CD4-positive, alpha-beta memory T cell (primary cell): ENCODE measurements around the gene QPRT. TPM values are rescaled to one million over a fixed set of nuclear protein-coding genes. Genes with fewer than 3 reads are reported as not detected.

Source experiments
- CTCF ChIA-PET: fragments of 350-600 bp; sonication (Branson Sonifier 250); formaldehyde crosslinking; loops from one replicate; lab custom pipeline; 2021; ENCODE audit warnings: inconsistent platforms; ENCODE audit not compliant: partially characterized antibody; lab: Charles Lee
- POLR2A ChIA-PET: fragments of 350-600 bp; sonication (Branson Sonifier 250); formaldehyde crosslinking; loops from one replicate; lab custom pipeline; 2021; ENCODE audit not compliant: partially characterized antibody; lab: Charles Lee
- DNase-seq, 5 donors: peaks; one replicate each; pipeline versions ENCODE4 v3.0.0 to v3.0.0-alpha.2; 2020 to 2022; ENCODE audit warnings: mixed read lengths in 1 of 5
- H3K27ac ChIP-seq: one replicate; pipeline ENCODE4 v1.7.0; 2013; ENCODE audit warnings: low read depth, low read length
- H3K27me3 ChIP-seq: 2 replicates; pipeline ENCODE4 v1.7.0; 2013; ENCODE audit warnings: mild to moderate bottlenecking, low read length, moderate library complexity; ENCODE audit not compliant: insufficient read depth
- H3K36me3 ChIP-seq: 2 replicates; pipeline ENCODE4 v1.7.0; 2013; ENCODE audit warnings: mild to moderate bottlenecking, low read length, moderate library complexity; ENCODE audit not compliant: insufficient read depth
- H3K4me1 ChIP-seq: 2 replicates; pipeline ENCODE4 v1.7.0; 2013; ENCODE audit warnings: mild to moderate bottlenecking, low read length, moderate library complexity; ENCODE audit not compliant: insufficient read depth
- H3K4me3 ChIP-seq, 2 donors: one replicate each; pipeline ENCODE4 v1.7.0; 2013; ENCODE audit warnings: low read length in 2 of 2, mild to moderate bottlenecking in 1 of 2
- H3K9me3 ChIP-seq, 2 donors: one replicate each; pipeline ENCODE4 v1.7.0; 2013; ENCODE audit warnings: low read length in 2 of 2, control low read depth in 1 of 2; ENCODE audit not compliant: control insufficient read depth in 1 of 2
- H3K27ac Mint-ChIP-seq, 7 donors: one replicate each; pipeline ENCODE4 v1.8.0; 2020 to 2021; ENCODE audit warnings: mixed read lengths in 7 of 7, mild to moderate bottlenecking in 6 of 7, inconsistent platforms in 3 of 7, moderate library complexity in 3 of 7
- H3K27me3 Mint-ChIP-seq, 2 donors: one replicate each; pipeline ENCODE4 v1.8.0; 2020 to 2021; ENCODE audit warnings: mixed read lengths in 2 of 2
- H3K36me3 Mint-ChIP-seq, 2 donors: one replicate each; pipeline ENCODE4 v1.8.0; 2020 to 2021; ENCODE audit warnings: mixed read lengths in 2 of 2, inconsistent platforms in 1 of 2, mild to moderate bottlenecking in 1 of 2
- H3K4me1 Mint-ChIP-seq, 4 donors: one replicate each; pipeline ENCODE4 v1.8.0; 2020 to 2021; ENCODE audit warnings: mixed read lengths in 4 of 4, mild to moderate bottlenecking in 1 of 4
- H3K4me3 Mint-ChIP-seq, 8 donors: one replicate each; pipeline ENCODE4 v1.8.0; 2020 to 2021; ENCODE audit warnings: mixed read lengths in 8 of 8, mild to moderate bottlenecking in 7 of 8, moderate library complexity in 6 of 8, inconsistent platforms in 3 of 8
- H3K9me3 Mint-ChIP-seq, 8 donors: one replicate each; pipeline ENCODE4 v1.8.0; 2020 to 2021; ENCODE audit warnings: mixed read lengths in 8 of 8, mild to moderate bottlenecking in 5 of 8, inconsistent platforms in 3 of 8, moderate library complexity in 1 of 8
- intact Hi-C: fragments of 100-400 bp; cut with micrococcal nuclease; formaldehyde crosslinking; loops from one replicate; pipeline ENCODE4 v1.15.1; 2023
- polyA plus RNA-seq, 2 donors: library from polyadenylated mRNA; unstranded; fragments of 300-500 nt; fragmentation: Illumina TruSeq; gene quantifications; one replicate each; pipeline ENCODE4 v1.2.3, GENCODE V29; 2021
- total RNA-seq, 2 experiments: library from RNA; stranded (reverse); gene quantifications; one replicate each; pipeline ENCODE4 v1.2.3, GENCODE V29; 2021

Gene QPRT
- total and polyA plus RNA-seq, 4 experiments from 2014 or later, result 0.53 to 1.1 (median 0.84) TPM

GRCh38 chr16:29643596-29643995 is 35.4 kb upstream of the QPRT start:
- Histone ChIP-seq H3K4me1 (peaks cover 22% of the 10 kb centered on the region), H3K4me3 (no peak overlapping the region), H3K27me3 (no peaks in the 10 kb centered on the region), H3K36me3 (no peaks in the 10 kb centered on the region), H3K9me3 (no peaks in the 10 kb centered on the region), H3K27ac (no peak overlapping the region)
- Mint-ChIP-seq H3K27me3 (no peaks in the 10 kb centered on the region), H3K36me3 (no peaks in the 10 kb centered on the region), H3K27ac (no peak overlapping the region), H3K4me3 (no peak overlapping the region), H3K4me1 (peaks cover 15 to 32% (median 22%) of the 10 kb centered on the region in 4 donors), H3K9me3 (no peaks in the 10 kb centered on the region)
- POLR2A ChIA-PET, result no interaction called here
- DNase-seq, result no peak
- CTCF ChIA-PET, result interaction anchor here (0.7 to 2.8 kb wide), 2 partner anchors 11 to 18 kb away, joined by 3 to 12 read pairs; no protein-coding TSS in a partner anchor
- intact Hi-C loops, result loop anchor here (5.0 kb wide), 1 partner anchor 49 kb away; no protein-coding TSS in a partner anchor

- Histone ChIP-seq H3K27me3 (no peaks in the 10 kb centered on the region), H3K36me3 (no peaks in the 10 kb centered on the region), H3K4me3 (no peak overlapping the region), H3K27ac (no peak overlapping the region), H3K4me1 (peaks cover 22% of the 10 kb centered on the region), H3K9me3 (no peaks in the 10 kb centered on the region)
- H3K4me1 Mint-ChIP-seq, result peaks cover 15 to 32% (median 22%) of the 10 kb centered on the region in 4 donors
- no peaks in the 10 kb centered on the region for H3K36me3 Mint-ChIP-seq
- no peaks in the 10 kb centered on the region for H3K9me3 Mint-ChIP-seq
- DNase-seq, result no peak
- H3K27me3 Mint-ChIP-seq, result no peaks in the 10 kb centered on the region
- peak overlapping the region in 2 of 7 donors; percentile 18 to 73 for H3K27ac Mint-ChIP-seq
- no peak overlapping the region for H3K4me3 Mint-ChIP-seq
- ChIA-PET POLR2A (no interaction called here), CTCF (no interaction called here)
- intact Hi-C loops, result loop anchor here (5.0 kb wide), 1 partner anchor 48 kb away; no protein-coding TSS in a partner anchor
Observed at GRCh38 chr16:29644338-29644857, 34.6 kb upstream of the QPRT start.

- Mint-ChIP-seq H3K4me1 (peaks cover 17 to 31% (median 24%) of the 10 kb centered on the region in 4 donors), H3K27me3 (no peaks in the 10 kb centered on the region), H3K4me3 (no peak overlapping the region), H3K27ac (peak overlapping the region in 4 of 7 donors; percentile 7 to 70 (median 45)), H3K9me3 (no peaks in the 10 kb centered on the region), H3K36me3 (no peaks in the 10 kb centered on the region)
- CTCF ChIA-PET, result no interaction called here
- Histone ChIP-seq H3K36me3 (no peaks in the 10 kb centered on the region), H3K4me3 (no peak overlapping the region), H3K4me1 (peaks cover 22% of the 10 kb centered on the region), H3K27me3 (no peaks in the 10 kb centered on the region), H3K9me3 (no peaks in the 10 kb centered on the region), H3K27ac (no peak overlapping the region)
- intact Hi-C loops, result loop anchor here (5.0 kb wide), 1 partner anchor 47 kb away; no protein-coding TSS in a partner anchor
- no peak for DNase-seq
- POLR2A ChIA-PET, result no interaction called here
Observed at GRCh38 chr16:29644973-29645693, 33.8 kb upstream of the QPRT start.

- no peak overlapping the region for H3K4me3 Mint-ChIP-seq
- no peak for DNase-seq
- H3K4me3 ChIP-seq, result no peak overlapping the region
- H3K4me1 Mint-ChIP-seq, result peaks cover 14 to 25% (median 20%) of the 10 kb centered on the region in 4 donors
- no peak overlapping the region for H3K27ac ChIP-seq
- H3K36me3 ChIP-seq, result no peaks in the 10 kb centered on the region
- no peaks in the 10 kb centered on the region for H3K27me3 ChIP-seq
- peak overlapping the region in 3 of 7 donors; percentile 7 to 70 (median 49) for H3K27ac Mint-ChIP-seq
- H3K36me3 Mint-ChIP-seq, result no peaks in the 10 kb centered on the region
- POLR2A ChIA-PET, result interaction anchor here (1.1 kb wide), 1 partner anchor 18 kb away, joined by 3 read pairs; the partner anchor contains the start of gene SPN
- intact Hi-C loops, result no loop called here
- H3K4me1 ChIP-seq, result peaks cover 18% of the 10 kb centered on the region
- H3K9me3 ChIP-seq, result no peaks in the 10 kb centered on the region
- CTCF ChIA-PET, result no interaction called here
- no peaks in the 10 kb centered on the region for H3K27me3 Mint-ChIP-seq
- no peaks in the 10 kb centered on the region for H3K9me3 Mint-ChIP-seq
Observed at GRCh38 chr16:29645694-29646187, 33.2 kb upstream of the QPRT start.

GRCh38 chr16:29646947-29647346 is 32.0 kb upstream of the QPRT start:
- no peak overlapping the region for H3K4me3 Mint-ChIP-seq
- no peaks in the 10 kb centered on the region for H3K9me3 Mint-ChIP-seq
- H3K36me3 Mint-ChIP-seq, result no peaks in the 10 kb centered on the region
- Histone ChIP-seq H3K4me1 (peaks cover 8% of the 10 kb centered on the region), H3K27ac (no peak overlapping the region), H3K27me3 (no peaks in the 10 kb centered on the region), H3K36me3 (no peaks in the 10 kb centered on the region), H3K4me3 (no peak overlapping the region), H3K9me3 (no peaks in the 10 kb centered on the region)
- ChIA-PET POLR2A (no interaction called here), CTCF (no interaction called here)
- intact Hi-C loops, result no loop called here
- no peaks in the 10 kb centered on the region for H3K27me3 Mint-ChIP-seq
- no peak overlapping the region for H3K27ac Mint-ChIP-seq
- no peak for DNase-seq
- peaks cover 8 to 13% (median 11%) of the 10 kb centered on the region in 4 donors for H3K4me1 Mint-ChIP-seq

- CTCF ChIA-PET, result no interaction called here
- Mint-ChIP-seq H3K27me3 (no peaks in the 10 kb centered on the region), H3K36me3 (no peaks in the 10 kb centered on the region), H3K4me3 (no peak overlapping the region), H3K27ac (peak overlapping the region in 4 of 7 donors; percentile 18 to 85 (median 53)), H3K4me1 (peaks cover 9 to 13% (median 10%) of the 10 kb centered on the region in 4 donors), H3K9me3 (no peaks in the 10 kb centered on the region)
- DNase-seq, result no peak
- POLR2A ChIA-PET, result no interaction called here
- intact Hi-C loops, result no loop called here
- Histone ChIP-seq H3K4me1 (peaks cover 8% of the 10 kb centered on the region), H3K27me3 (no peaks in the 10 kb centered on the region), H3K36me3 (no peaks in the 10 kb centered on the region), H3K4me3 (no peak overlapping the region), H3K27ac (no peak overlapping the region), H3K9me3 (no peaks in the 10 kb centered on the region)
Observed at GRCh38 chr16:29649588-29650494, 29.1 kb upstream of the QPRT start.
